Hepatocyte (in vitro differentiated cells): ENCODE measurements around the gene PTPRM.

Source experiments
- CTCF ChIP-seq: fragments of 200-600 bp; sonication (generic); IDR thresholded peaks from 2 replicates; pipeline ENCODE4 v1.5.1; 2016; ENCODE audit warnings: antibody characterized with exemption, mild to moderate bottlenecking; ENCODE audit not compliant: poor library complexity
- EZH2 ChIP-seq: fragments of 200-600 bp; sonication (generic); IDR thresholded peaks from 2 replicates; pipeline ENCODE4 v1.6.1; 2016; ENCODE audit warnings: antibody characterized with exemption, mild to moderate bottlenecking, borderline replicate concordance
- EZH2phosphoT487 ChIP-seq: fragments of 200-600 bp; sonication (generic); IDR thresholded peaks from one replicate; pipeline ENCODE4 v1.6.1; 2018; ENCODE audit warnings: antibody characterized with exemption, mild to moderate bottlenecking, low read depth, moderate library complexity; ENCODE audit not compliant: unreplicated experiment, severe bottlenecking

- TF ChIP-seq CTCF, result no peak
- TF ChIP-seq EZH2phosphoT487, result no peak
- no peak for TF ChIP-seq EZH2
Measured at GRCh38 chr18:7846335-7846734, 279.2 kb downstream of the PTPRM start.
